ENCODE results near the gene TGDS. TPM values are rescaled to one million over a fixed set of nuclear protein-coding genes. Genes with fewer than 3 reads are reported as not detected.

TGDS gene
- total and polyA plus RNA-seq, 2 of the 8 experiments (the other 6 are each of a cell fraction or from before 2014, with no cell fraction given), result 11.6 to 11.8 TPM

- TF ChIP-seq, protein P1, sequence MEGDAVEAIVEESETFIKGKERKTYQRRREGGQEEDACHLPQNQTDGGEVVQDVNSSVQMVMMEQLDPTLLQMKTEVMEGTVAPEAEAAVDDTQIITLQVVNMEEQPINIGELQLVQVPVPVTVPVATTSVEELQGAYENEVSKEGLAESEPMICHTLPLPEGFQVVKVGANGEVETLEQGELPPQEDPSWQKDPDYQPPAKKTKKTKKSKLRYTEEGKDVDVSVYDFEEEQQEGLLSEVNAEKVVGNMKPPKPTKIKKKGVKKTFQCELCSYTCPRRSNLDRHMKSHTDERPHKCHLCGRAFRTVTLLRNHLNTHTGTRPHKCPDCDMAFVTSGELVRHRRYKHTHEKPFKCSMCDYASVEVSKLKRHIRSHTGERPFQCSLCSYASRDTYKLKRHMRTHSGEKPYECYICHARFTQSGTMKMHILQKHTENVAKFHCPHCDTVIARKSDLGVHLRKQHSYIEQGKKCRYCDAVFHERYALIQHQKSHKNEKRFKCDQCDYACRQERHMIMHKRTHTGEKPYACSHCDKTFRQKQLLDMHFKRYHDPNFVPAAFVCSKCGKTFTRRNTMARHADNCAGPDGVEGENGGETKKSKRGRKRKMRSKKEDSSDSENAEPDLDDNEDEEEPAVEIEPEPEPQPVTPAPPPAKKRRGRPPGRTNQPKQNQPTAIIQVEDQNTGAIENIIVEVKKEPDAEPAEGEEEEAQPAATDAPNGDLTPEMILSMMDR (IDR thresholded peaks at IDR 0.05; ENCODE audit: control extremely low read depth in 1 of 3, insufficient read depth in 1 of 3, low read depth in 1 of 3, low read length in 3 of 3), result no peak
- TF ChIP-seq EP300 (IDR thresholded peaks at IDR 0.05; ENCODE audit: borderline replicate concordance in 1 of 2, low read depth in 2 of 2, low read length in 2 of 2), result no peak
- no peak for TF ChIP-seq MAX (IDR thresholded peaks at IDR 0.05)
Measured at GRCh38 chr13:94557684-94558235, 38.2 kb downstream of the TGDS start (continued).

Data from H1 (cell line).